GM23338 (cell line): Measurements from ENCODE around the gene FBXO2. TPM values are rescaled to one million over a fixed set of nuclear protein-coding genes. Genes with fewer than 3 reads are reported as not detected.
"Not testable (repeated sequence)": the region's sequence is repeated elsewhere in the genome, so short reads cannot be mapped to it uniquely, and the experiment has no call there.

ENCODE experiments used
- ATAC-seq: fragments of 200-7000 bp; cut with Tn5 transposase; 3 replicates; pipeline ENCODE4 v1.9.1; 2020
- DNase-seq: peaks from one replicate; pipeline ENCODE4 v3.0.0-alpha.2; 2015; ENCODE audit warnings: low spot score
- H2AFZ ChIP-seq: fragments of 200-600 bp; sonication (generic); 2 replicates; pipeline ENCODE4 v1.8.0; 2016; ENCODE audit warnings: antibody characterized with exemption, mild to moderate bottlenecking, moderate library complexity
- H3F3A ChIP-seq: fragments of 200-600 bp; sonication (generic); replicated peaks from 2 replicates; pipeline ENCODE4 v1.8.0; 2017; ENCODE audit warnings: antibody characterized with exemption, mixed run types, low read depth
- H3K27ac ChIP-seq: fragments of 200-600 bp; sonication (generic); 2 replicates; pipeline ENCODE4 v1.6.1; 2016; ENCODE audit warnings: low read depth
- H3K27me3 ChIP-seq: fragments of 200-600 bp; sonication (generic); 2 replicates; pipeline ENCODE4 v1.8.0; 2016; ENCODE audit warnings: mild to moderate bottlenecking, mixed run types, moderate library complexity; ENCODE audit not compliant: insufficient read depth
- H3K36me3 ChIP-seq: fragments of 200-600 bp; sonication (generic); 2 replicates; pipeline ENCODE4 v1.8.0; 2016; ENCODE audit warnings: mild to moderate bottlenecking; ENCODE audit not compliant: insufficient read depth
- H3K4me1 ChIP-seq: fragments of 200-600 bp; sonication (generic); 2 replicates; pipeline ENCODE4 v1.8.0; 2016; ENCODE audit warnings: mild to moderate bottlenecking, moderate library complexity; ENCODE audit not compliant: insufficient read depth
- H3K4me2 ChIP-seq: fragments of 200-600 bp; sonication (generic); 2 replicates; pipeline ENCODE4 v1.7.1; 2017; ENCODE audit warnings: mixed run types
- H3K4me3 ChIP-seq: fragments of 200-600 bp; sonication (generic); 2 replicates; pipeline ENCODE4 v1.6.1; 2016; ENCODE audit warnings: mixed run types
- H3K79me2 ChIP-seq: fragments of 200-600 bp; sonication (generic); replicated peaks from 2 replicates; pipeline ENCODE4 v1.8.0; 2017; ENCODE audit warnings: mild to moderate bottlenecking; ENCODE audit not compliant: insufficient read depth
- H3K9me2 ChIP-seq: fragments of 200-600 bp; sonication (generic); 2 replicates; pipeline ENCODE4 v1.8.0; 2017; ENCODE audit not compliant: insufficient read depth
- H4K20me1 ChIP-seq: fragments of 200-600 bp; sonication (generic); replicated peaks from 2 replicates; pipeline ENCODE4 v1.8.0; 2017; ENCODE audit warnings: mild to moderate bottlenecking; ENCODE audit not compliant: insufficient read depth
- H3K27ac Mint-ChIP-seq: 2 replicates; pipeline ENCODE4 v1.8.0; 2020; ENCODE audit warnings: inconsistent platforms, mild to moderate bottlenecking, moderate library complexity, mixed read lengths
- H3K27me3 Mint-ChIP-seq: 3 replicates; pipeline ENCODE4 v1.8.0; 2022; ENCODE audit warnings: low read depth, mild to moderate bottlenecking, moderate library complexity, mixed read lengths, inconsistent platforms; ENCODE audit not compliant: insufficient read depth, poor library complexity
- H3K36me3 Mint-ChIP-seq: 3 replicates; pipeline ENCODE4 v1.8.0; 2021; ENCODE audit warnings: low read depth, mild to moderate bottlenecking, inconsistent platforms, moderate library complexity, mixed read lengths
- H3K4me1 Mint-ChIP-seq: 3 replicates; pipeline ENCODE4 v1.8.0; 2020; ENCODE audit warnings: mild to moderate bottlenecking, inconsistent platforms, mixed read lengths
- H3K4me3 Mint-ChIP-seq: 3 replicates; pipeline ENCODE4 v1.8.0; 2021; ENCODE audit warnings: moderate library complexity, mild to moderate bottlenecking, inconsistent platforms, mixed read lengths
- H3K9me3 Mint-ChIP-seq: 3 replicates; pipeline ENCODE4 v1.8.0; 2020; ENCODE audit warnings: moderate library complexity, mild to moderate bottlenecking, inconsistent platforms, mixed read lengths
- CREB1 ChIP-seq: fragments of 250-450 bp; sonication (Bioruptor Pico); IDR thresholded peaks from 2 replicates; pipeline ENCODE4 v1.5.0; 2020; ENCODE audit warnings: low read depth, mild to moderate bottlenecking, moderate library complexity
- ZNF462 ChIP-seq: fragments of 250-450 bp; sonication (Bioruptor Pico); IDR thresholded peaks from 2 replicates; pipeline ENCODE4 v1.5.0; 2020; ENCODE audit warnings: mild to moderate bottlenecking, moderate library complexity
- polyA plus RNA-seq: library from polyadenylated mRNA; unstranded; fragments of >200 nt; fragmentation: Nextera tagmentation; extraction: Ambion mirVana; gene quantifications from 2 replicates; pipeline ENCODE4 v1.2.1, GENCODE V29; 2016
- total RNA-seq: library from RNA; depleted of rRNA; stranded (reverse); fragments of >200 nt; shearing (Covaris generic); gene quantifications from 2 replicates; pipeline ENCODE4 v1.2.3, GENCODE V29; 2014

Gene FBXO2
- total and polyA plus RNA-seq, 2 experiments from 2014 or later: 44.4 to 84.6 TPM

GRCh38 chr1:11610629-11611180 lies 43.5 kb downstream of the FBXO2 start (continued):
- TF ChIP-seq ZNF462: no peak
- no peak for TF ChIP-seq CREB1 (CRISPR knock-in tag)

- not testable (repeated sequence) for DNase-seq, H3K27ac ChIP-seq, H3K4me1 Mint-ChIP-seq, H3K27me3 Mint-ChIP-seq, H3K79me2 ChIP-seq, ATAC-seq, H3K36me3 ChIP-seq, H3K27ac Mint-ChIP-seq, H3K36me3 Mint-ChIP-seq, H3K4me1 ChIP-seq, H3K4me3 Mint-ChIP-seq, H3K4me2 ChIP-seq, H3K9me2 ChIP-seq, H4K20me1 ChIP-seq, H2AFZ ChIP-seq, H3F3A ChIP-seq, H3K4me3 ChIP-seq, H3K27me3 ChIP-seq
- peaks cover 10% of the 10 kb centered on the region for H3K9me3 Mint-ChIP-seq
Observed at GRCh38 chr1:11609378-11609777, 44.9 kb downstream of the FBXO2 start.

- H3K36me3 ChIP-seq, H3F3A ChIP-seq, H3K4me3 ChIP-seq, H3K4me1 ChIP-seq, DNase-seq, H3K4me3 Mint-ChIP-seq, H3K4me2 ChIP-seq, H3K36me3 Mint-ChIP-seq, H4K20me1 ChIP-seq, H3K27ac Mint-ChIP-seq, ATAC-seq, H3K79me2 ChIP-seq, H2AFZ ChIP-seq, H3K9me2 ChIP-seq, H3K27me3 Mint-ChIP-seq, H3K27ac ChIP-seq, H3K4me1 Mint-ChIP-seq, H3K27me3 ChIP-seq: not testable (repeated sequence)
- H3K9me3 Mint-ChIP-seq: peaks cover 10% of the 10 kb centered on the region
Observed at GRCh38 chr1:11608596-11609130, 45.6 kb downstream of the FBXO2 start.
